ENCODE data around the gene FER.

Gene FER

DNA sequence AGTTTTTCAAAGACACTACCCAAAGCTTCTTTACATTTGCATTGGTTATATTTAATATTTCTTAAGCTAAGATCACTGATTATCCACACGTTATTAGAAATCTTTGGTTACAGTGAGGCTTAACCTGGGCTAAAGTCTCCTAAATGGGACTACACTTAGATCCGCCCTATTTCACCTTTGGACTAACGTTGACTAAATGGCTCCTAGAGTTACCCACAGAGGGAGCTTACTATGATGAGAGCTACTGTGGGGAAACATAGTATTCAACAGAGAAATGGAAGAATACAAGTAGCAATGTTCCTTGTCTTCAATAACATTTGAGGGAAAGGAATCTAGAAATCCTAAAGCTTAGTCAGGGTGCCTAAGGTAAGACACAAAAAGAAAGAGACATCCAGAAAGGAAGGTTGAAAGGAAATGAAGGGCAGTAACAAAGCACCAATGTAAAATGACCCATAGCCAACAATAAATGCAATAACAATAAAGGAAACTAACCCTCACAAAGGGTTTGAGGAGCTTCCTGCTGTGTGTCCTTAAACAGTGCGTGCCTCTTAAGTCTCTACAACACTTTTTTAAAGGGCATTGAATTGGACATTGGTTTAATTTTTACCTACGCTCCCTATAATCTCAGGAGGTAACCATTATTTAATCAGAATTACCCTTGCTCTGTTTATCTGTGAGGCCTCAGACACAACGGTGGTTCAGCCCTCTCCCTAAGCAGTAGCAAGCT is 445.0 kb downstream of the FER start:
- no peak for DNase-seq

DNA sequence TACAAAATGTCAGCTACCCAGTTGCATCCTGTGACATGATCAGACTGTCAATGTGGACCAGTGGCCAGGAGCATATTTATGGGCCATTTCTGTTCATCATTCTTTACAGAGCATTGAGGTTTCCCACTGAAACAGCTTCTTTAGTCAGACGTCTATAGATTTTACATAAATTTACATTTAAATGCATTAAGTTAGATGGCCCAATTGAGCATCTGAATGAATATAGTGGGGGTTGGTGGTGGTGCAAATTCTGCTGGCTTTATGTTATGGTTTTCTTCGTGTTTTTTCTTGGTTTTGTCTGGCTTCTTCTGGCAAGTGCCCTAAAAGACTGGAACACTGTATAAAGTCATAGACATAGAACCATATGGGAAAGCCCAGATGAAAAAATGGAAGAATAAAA is 448.0 kb downstream of the FER start:
- DNase-seq, result no peak

DNA sequence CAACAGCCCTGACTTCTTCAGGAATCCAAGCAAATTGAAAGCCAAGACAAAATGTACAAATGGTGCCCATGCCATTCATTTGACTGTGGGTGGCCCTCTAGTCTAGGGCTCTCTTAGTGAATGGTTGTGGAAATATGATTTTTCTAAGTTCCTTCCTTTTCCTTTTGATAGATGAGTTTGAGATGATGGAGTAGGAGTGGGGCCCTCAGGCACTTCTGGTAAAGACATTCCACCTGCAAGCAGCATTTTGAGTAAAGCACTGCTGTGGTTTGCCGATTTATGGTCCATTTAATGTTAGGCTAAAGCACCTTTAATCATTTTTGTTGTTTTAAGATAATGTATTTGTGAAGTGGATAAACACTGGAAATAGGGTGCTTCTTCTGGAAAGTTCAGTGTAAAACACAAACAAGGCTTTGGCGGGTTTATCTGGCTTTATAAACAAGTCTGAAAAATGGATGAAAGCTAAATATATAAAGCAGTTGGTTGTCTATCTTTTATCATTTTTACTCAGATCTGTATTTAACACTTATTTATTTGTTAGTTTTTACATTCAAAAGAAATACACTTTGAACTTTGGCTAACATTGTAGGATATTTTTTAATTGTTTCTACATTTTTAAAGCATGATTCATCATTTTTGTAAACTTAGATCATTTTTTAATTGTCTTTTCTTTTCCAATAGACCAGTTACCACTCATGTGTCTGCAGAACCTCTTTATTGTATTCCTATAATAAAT is 448.6 kb downstream of the FER start:
- no peak for DNase-seq

DNA sequence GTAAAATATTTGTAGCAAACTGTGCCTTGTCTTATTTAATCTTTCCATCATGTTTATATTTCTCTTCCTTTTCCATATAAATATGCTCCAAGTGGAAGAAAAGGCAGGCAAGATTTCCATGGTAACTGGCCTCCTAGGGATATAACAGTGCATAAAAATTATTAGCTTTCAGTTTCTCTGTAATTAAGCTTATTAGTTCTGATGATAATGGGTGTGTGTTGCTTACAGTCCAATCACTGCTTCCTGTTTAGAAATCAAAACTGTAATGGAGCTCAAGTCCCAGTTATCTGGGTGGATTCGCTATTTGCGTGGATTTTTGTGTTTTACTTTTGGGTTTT is 449.1 kb downstream of the FER start:
- no peak for DNase-seq

DNA sequence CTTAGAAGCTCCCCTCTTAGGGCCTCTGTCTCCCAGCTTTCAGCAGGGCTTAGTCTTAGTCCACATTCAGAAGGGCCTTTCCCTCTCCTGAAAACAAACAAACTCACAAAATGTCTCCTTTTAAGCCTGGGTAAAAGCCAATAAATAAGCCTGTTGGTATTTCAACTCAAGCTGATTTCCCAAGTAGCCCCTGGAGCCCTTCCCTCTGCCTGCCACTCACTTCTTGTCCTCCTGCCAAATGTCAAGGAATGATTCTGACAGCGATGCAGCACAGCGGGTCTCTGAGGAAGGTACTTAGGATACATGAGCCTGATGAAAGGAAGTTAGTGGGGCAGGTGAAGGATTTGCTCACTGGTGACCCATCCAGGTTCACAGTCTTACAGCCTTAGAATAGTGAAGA is 451.6 kb downstream of the FER start:
- no peak for DNase-seq

DNA sequence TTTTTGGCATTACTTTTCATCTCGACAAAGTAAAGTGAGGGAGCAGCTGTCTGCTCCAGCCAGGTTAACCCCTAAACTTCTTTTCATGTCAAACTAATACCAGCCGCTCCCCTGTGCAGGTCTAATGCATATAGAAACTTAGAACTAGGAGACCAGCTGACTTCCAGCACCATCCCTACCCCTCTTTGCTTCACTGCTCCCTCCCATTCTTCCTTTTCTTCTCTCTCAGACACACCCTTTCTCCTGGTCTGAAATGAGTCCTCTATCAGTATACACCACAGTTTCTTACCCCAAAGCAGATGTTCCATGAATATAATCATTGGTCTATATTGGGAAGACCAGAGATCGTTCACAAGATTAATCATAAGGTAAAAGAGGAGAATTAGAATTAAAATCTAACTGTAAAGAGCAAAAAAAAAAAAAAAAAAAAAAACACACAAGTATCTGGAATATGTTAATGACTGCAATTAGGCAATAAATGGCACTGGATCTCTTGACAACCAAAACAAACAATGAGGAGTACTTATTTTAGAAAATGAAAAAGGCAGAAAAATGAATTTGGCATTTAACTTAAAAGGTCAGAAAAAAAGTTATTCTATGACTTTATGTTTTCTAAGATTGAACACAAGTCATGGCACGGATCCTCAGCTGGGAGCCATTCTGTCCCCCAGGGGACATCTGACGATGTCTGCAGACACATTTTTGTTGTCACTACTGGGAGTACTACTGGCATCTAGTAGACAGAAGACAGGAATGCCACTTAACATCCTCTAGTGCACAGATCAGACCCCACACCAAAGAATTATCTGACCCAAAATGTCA is 452.3 kb downstream of the FER start:
- DNase-seq, result no peak

DNA sequence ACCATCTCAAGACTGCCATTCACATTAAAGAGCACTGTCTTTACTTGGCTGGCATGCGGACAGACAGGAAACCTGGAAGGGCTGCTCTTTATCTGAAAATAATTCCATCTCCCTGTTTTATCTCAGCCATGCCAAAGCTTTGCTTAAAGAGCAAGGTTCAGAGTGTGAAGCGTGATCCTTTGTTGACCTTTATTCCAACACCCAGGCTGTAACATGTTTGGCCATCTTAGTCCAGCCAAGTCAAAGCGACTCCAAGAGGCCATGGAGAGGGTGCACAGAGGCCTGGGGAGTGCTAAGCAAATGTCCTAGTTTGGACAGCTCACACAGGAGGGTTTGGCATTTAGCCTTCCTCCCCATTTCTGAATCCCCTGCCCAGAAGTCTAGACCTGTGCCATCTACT is 467.3 kb downstream of the FER start:
- DNase-seq, result no peak

- DNase-seq, result no peak
These were observed 471.1 kb downstream of the FER start for GRCh38 chr5:109218818-109219217.

DNA sequence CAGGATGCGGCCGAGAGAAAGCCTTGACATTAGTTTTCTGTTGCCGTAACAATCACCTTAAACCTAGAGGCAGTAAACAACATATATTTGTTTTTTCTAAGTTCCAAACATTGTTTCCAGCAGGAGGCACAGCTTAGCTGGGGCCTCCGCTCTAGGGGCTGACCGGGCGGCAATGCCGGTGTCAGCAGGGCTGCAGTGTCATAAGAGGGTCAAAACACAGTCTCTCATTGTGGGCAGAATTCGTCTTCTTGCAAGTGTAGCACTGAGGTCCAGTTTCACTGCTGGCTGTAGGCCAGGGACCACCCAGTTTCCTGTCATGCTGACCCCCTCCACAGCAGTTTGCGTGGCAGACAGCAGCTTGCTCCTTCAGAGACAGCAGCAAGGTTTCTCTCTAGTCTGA is 475.8 kb downstream of the FER start:
- no peak for DNase-seq

GRCh38 chr5:109224276-109224882 is 476.7 kb downstream of the FER start:
- no peak for DNase-seq

DNA sequence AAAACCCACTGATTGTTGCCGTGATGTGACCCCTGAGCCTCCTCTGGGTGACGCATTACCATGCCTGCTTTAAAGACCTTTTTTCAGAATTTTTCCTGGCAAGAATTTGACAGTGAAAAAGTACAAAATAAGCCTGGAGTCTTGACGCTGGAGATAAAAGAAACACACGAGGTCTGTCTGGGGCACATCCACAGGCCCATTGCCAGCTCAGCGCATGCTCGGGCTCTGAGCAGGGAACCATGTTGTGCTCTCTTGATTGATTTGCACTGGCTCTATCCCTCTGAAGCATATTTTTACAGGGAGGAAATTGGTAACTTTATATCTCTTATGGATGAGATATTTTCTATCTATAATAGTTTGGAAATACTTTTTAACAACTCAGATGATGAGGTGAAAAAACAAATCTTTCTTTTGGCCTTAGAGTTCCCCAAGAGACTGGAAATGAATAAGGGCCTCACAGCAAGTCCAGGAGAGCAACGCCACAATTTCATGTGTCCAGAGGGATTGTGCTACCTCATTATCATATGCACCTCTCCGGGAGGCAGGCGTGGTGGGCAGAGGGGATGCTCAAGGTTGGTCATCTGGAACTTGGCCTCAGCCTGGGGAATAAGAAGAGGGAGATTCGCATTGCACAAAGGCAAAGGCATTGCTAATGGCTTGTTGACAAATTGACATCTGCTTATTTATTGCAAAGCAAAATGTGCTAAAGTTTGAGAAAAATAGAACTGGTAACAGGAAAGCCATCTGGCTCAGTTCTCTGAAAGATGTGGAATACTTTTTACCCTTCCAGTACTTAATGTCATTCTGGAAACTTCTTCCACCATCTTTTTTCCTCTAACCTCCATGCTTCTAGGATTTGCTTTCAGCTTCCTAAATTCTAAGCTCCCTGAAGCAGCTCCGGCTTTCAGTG is 478.3 kb downstream of the FER start:
- DNase-seq, result no peak

DNA sequence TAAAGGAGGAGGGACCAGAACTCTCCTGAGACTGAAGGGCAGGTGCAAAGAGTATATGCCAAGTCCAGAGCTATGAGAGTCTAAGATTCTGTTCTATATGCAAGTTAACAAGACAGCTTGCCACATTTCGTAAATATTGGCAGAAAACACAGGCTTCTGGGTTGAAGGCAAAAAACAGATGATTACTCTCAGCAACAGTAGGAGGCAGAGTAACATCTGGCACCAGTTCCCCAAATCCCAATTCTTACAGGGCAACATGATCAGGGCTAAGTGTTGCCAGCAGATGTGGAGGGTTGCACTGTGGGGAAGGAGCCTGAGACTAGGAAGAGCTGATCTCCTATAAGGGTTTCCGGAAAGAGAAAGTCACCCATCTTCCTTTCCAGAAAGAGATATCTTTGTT is 482.7 kb downstream of the FER start:
- DNase-seq, result no peak

DNA sequence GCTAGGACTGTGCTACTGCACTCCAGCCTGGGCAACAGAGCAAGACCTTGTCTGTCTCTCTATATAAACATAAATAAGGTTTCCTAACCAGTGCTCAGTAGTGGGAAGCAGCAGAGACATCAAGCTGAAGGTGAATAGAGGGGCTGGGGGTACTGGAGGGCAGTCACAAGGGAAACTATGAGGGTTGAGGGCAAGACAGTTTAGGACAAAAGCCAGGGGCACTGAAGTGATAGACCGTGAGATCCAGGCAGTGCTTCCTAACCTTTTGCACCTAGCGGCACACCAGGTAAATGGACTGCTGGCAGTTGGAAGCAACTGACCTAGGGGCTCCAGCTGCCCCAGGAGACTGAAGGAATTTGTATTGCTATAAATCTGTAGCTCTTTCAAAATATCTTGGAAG is 483.6 kb downstream of the FER start:
- DNase-seq, result no peak

DNA sequence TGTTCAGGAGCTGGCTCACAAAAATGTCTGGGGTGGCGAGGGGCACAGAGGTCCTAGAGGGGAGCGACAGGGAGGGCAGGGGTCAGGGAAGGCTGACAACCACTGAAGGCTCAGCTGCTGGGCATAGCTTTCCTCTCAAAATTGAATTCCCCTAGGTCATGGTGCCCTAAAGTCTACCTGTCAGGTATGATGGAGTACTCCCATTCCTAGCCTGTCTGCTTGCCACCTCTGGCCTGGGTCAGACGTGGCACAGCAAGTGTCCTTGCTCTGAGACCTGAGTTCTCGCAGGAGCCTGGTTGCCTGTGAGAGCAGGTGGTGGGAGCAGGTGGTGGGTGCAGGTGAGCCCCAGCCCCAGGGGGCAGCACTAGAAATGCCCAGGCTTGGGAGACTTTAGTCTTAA is 486.7 kb downstream of the FER start:
- DNase-seq, result no peak

DNA sequence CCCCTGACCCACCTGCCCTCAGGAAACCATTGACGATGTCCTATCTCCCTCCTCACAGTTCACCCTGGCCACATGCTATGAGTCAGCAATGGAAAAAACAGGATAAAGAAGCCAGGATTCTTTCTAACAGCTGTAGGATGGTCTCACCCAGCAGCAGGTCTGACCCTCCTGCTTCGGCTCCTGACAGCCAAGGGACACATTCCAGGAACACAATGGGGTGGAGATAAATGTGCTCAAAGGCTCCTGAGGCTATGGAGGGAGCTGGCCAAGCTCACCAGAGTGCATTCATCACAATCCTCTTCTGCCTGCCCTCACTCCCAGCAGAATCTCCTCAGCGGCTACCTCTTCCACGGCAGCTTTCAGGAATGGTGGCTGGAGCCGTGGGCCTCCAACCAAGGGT is 491.8 kb downstream of the FER start:
- DNase-seq, result no peak

GRCh38 chr5:109242518-109242917 is 494.8 kb downstream of the FER start:
- no peak for DNase-seq

DNA sequence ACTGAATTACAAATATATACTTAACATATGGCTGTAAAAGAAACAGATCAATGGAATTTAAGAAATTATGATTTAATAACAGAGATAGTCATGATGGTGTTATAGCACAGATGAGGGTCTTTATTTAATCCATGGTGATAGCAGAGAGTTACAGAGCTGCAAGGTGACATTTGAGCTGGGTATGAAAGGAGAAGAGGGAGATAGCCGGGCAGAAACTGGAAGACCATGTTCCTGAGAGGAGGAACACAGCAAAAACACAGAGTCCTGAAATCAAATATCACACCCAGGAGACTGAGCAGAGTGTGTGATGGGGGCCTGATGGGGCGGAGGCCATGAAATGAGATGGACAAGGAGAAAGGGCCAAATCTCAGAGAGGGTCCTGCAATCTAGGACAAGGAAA is 498.7 kb downstream of the FER start:
- no peak for DNase-seq
